Activated CD4-positive, CD25-positive, alpha-beta regulatory T cell (primary cell): ENCODE data around the gene C4BPB.

ENCODE experiments used
- DNase-seq, 4 experiments: peaks; one replicate each; lab custom pipeline; 2025; lab: John Stamatoyannopoulos, UW

C4BPB gene

GRCh38 chr1:207085887-207086286, 2.8 kb upstream of the C4BPB start:
- no peak for DNase-seq

DNA sequence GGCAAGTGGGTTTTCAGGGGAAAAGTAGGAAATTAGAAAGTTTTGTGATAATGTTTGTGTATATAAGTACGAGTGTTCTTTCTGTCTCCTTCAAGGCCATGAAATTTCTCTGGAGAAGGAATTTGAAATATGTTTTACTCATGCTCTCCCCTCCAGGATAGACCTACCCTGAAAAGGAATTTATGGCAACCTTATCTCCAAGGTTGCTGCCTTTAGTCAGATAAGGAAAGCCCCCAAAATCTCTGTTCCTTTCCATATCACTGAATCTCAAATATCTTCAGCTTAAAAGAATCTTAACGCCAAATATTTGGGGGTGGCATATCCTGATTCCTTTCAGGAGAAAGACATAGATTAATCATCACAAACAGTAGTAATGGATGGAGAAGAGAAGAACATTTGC, 499 bp upstream of the C4BPB start:
- no peak for DNase-seq

GRCh38 chr1:207089627-207090355, 1.1 kb downstream of the C4BPB start:
- no peak for DNase-seq

DNA sequence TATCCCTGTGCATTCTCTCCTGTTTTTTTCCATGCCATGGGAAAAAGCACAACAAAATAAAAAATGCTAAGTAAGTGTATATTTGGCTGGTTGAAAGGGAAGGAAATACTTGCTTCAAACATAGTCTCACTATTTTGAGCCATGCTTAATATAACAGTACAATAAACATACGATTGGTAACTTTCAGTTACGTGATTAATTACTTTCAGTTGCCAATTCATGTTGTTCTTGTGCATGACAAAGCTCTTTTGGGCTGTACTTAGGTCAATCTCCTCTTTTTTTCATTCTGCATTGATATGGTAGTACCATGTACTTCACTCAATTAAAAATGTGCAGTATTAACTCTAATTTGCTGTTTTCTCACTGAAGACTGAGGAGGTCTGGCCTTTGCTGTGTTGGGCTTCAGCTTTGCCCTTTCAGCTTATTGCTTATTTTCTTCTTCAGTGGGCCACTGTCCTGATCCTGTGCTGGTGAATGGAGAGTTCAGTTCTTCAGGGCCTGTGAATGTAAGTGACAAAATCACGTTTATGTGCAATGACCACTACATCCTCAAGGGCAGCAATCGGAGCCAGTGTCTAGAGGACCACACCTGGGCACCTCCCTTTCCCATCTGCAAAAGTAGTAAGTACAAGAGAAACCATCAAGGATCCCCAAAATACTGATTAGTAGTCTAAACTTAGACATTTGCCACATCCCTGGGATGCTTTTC, 2.7 kb downstream of the C4BPB start:
- no peak for DNase-seq

- DNase-seq: no peak
Measured at GRCh38 chr1:207093944-207094343, 5.3 kb downstream of the C4BPB start.

DNA sequence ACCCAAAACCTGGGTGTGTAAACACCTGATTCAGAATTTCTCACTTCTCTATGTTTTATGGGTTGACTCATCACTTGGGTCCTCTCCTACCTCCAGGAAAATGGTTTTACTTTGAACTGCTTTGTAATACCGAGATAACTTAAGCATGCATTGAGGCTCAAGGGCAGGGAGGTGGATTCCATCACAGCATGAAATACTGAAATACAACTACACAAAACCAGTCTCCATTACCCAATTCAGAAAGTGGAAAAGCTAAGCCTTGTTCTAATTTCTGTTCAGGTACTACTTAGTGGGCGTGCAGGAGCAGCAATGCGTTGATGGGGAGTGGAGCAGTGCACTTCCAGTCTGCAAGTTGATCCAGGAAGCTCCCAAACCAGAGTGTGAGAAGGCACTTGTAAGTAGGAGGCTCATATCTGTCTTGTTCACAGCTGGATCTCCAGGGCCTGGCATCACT, 9.2 kb downstream of the C4BPB start:
- DNase-seq: no peak

DNA sequence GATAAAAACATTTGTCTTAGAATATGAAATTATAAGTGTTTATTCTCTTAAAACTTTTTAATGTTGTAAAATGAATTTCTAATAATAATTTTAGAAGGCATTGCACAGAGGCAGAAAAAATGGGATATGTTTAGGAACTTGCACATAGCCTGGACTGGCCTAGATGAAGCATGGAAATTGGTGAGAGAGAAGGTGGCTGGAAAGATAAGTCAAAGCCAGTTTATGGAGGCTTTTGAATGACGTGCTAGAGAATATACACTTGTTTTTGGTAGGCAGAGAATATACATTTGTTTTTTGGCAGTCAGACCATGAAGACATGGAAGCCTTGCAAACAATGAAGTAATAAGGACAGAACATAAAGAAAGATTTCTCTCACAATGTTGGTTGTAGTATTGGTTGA, 13.1 kb downstream of the C4BPB start:
- DNase-seq: no peak

DNA sequence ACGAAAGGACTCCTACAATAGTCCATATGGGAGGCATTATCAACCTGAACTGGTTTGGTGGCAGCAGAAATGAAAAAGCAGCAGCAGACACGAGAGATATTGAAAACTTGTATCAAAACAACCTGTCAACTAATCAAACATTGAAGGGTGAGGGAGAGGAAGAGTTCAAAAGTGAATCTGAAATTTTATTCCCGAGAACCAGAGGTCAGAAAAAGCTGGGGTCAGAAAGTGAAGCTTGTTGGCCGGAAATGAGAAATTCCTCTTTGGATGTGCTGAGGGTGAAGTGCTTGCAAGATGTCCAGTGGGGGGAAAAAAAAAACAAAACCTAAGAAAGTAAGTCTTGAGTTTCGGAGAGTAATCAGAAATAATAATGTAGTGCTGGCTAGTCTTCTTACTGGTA, 13.5 kb downstream of the C4BPB start:
- no peak for DNase-seq

- DNase-seq: no peak
Measured at GRCh38 chr1:207102659-207103058, 14.0 kb downstream of the C4BPB start.

DNA sequence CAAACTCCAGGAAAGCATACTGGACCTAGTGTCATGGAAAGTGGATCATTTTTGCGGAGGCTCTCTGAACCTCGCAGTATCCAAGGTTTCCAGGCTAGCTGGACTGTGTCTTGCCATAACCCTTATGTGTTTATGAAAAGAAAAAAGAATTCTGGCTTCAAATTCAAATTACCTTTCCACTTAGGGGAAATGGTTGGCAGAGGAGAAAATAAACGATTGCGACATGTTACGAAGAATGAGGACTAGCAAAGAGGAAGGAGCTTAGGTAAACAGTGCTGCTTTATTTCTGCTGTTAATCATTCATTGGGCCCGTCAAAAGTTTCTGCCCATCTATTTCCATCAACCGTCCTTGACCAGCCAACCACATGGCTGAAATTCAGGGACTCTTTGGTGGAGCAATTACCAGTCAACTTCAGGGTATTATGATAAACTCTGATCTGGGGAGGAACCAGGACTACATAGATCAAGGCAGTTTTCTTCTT, 15.3 kb downstream of the C4BPB start, which contains the start of gene C4BPA:
Gene C4BPA, plus strand, starts transcription at position 342 of the 482 bp plus-strand sequence. CDS start 8,793 bp downstream, outside the sequence.
- DNase-seq: no peak

DNA sequence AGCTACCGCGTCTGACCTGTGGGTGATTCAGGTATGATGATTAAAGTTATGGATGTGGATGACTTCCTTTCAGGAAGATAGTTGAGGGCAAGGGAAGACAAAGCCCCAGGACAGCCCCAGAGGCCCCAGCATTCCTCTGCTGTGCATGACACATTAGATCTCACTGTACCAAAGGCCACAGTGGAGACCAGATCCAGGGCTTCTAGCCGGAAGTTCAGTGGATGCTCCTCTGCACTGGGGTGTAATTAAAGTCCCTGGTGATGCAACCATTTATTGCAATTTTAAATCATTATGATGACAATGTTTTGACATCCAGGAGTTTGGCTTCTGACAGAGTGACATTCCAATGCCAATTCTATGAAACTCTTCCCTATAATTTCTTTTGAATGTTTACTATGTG, 20.3 kb downstream of the C4BPB start:
- no peak for DNase-seq

GRCh38 chr1:207112616-207113296, 24.1 kb downstream of the C4BPB start:
- no peak for DNase-seq

- no peak for DNase-seq
Measured at GRCh38 chr1:207115269-207115668, 26.6 kb downstream of the C4BPB start.

DNA sequence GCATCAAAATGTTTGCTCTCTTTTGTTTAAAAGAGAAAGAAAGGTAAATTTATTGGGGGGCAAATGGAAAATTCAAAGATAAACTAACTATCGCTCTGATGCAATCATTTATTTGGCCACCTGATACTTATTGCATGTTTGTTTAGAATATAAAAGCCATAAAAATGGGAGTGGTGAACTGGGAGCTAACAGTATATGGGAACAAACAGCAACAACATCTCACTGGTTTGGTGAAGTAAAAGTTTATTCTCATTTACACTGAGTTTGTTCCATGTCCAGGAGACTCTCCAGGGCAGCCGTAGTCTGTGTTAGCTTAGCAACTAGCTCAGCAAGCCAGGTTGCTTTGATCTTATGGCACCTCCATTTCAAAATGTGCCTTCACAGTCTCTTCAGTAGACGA, 35.7 kb downstream of the C4BPB start:
- no peak for DNase-seq

- DNase-seq: no peak
Measured at GRCh38 chr1:207128336-207128921, 39.8 kb downstream of the C4BPB start.

GRCh38 chr1:207129053-207129452, 40.4 kb downstream of the C4BPB start:
- no peak for DNase-seq

DNA sequence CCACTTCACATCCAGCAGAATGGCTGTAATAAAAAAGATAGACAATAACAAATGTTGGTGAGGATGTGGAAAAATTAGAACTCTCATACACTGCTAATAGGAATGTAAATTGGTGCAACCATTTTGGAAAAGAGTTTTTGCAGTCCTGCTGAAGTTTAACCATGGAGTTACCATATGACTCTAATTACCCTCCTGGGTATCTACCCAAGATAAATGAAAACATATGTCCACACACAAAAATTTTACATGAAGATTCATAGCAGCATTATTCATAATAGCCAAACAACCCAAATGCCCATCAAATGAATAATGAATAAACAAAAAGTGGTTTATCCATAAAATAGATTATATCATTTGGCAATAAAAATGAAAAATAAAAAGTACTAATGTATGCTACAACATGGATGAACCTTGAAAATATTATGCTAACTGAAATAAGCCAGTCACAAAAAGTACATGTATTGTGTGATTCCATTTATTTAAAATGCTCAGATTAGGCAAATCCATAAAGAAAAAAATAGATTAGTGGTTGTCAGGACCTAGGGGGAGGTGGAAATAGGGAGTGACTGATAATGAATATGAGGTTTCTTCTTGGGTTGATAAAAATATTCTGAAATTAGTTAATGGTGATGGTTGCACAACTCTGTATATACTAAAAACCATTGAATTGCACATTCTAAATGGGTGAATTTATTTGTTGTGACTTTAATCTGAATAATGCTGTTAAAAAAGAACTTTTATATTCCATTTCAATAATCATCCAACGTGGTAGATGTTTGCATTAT, 41.8 kb downstream of the C4BPB start:
- DNase-seq: no peak

DNA sequence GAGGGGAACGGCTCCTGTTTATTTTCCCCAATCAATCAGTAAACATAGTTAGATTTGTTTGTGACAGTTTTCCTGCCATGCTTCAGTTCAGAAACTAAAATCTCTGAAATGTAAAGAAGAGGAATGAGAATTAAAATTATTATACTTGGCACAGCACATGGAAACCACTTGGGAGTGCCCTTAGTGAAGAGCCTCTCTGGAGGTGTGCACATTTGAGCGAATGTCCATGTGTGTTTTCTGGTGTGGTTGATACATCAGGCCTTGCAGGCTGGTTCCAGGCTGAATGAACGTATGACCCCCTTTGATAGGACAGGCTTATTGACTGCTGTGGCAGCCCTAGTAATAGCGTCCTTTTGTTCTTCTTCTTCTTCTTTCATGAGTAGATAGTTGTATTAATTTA, 42.5 kb downstream of the C4BPB start:
- no peak for DNase-seq

DNA sequence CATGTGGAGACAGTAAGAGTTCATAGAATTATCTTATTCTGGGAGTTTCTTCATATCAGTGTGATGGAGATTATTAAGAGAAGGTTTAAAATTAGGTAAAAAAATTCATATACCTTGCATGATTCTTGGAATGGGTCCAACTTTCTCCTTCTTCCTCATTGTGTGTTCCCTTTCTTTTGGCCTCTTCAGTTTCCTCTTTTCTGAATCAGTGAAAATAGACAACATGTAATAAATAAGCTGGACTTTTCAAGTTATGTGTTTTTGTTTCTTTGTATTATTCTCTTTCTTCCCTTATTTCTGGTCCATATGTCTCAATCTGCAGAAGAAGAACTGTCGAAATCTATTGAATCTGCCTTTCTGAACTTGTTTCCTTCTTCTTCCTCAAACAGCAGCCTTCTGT, 45.9 kb downstream of the C4BPB start:
- no peak for DNase-seq

- no peak for DNase-seq
Measured at GRCh38 chr1:207139616-207140015, 51.0 kb downstream of the C4BPB start.

- DNase-seq: no peak
Measured at GRCh38 chr1:207140536-207140935, 51.9 kb downstream of the C4BPB start.
